ENCODE measurements around the gene CAST. TPM values are rescaled to one million over a fixed set of nuclear protein-coding genes. Genes with fewer than 3 reads are reported as not detected.

CAST gene
- total RNA-seq, 1 donor from 2014 or later, result 260 TPM

DNA sequence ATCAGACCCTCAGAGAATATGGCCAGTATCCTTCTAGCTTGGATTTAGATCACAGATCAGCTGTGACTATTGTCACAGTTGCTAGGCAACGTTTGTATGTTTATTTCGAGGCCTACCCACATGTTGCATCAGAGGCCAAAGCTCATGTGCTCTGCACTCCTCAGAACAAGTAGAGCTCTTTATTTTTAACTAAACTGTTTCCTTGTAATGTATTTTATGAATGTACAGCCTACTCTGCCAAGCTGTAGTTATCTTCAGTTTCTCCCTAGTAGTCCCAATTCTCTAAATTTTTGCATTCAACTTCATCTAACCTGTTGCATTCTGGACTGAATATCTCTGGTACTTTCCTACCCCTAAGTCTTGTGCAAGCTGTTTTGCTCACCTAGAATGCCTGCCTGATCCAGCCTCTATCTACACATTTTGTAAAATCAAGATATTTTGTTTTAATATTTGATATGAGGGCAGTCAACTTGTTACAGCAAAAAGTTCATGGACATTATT lies 52.8 kb downstream of the CAST start:
- ATAC-seq (peak; percentile 78), DNase-seq (no peak)
- peaks cover 56% of the 10 kb centered on the region for H3K4me1 ChIP-seq
- H3K9me3 ChIP-seq, result no peaks in the 10 kb centered on the region
- no peak for TF ChIP-seq CTCF (IDR thresholded peaks at IDR 0.05)
- no peaks in the 10 kb centered on the region for H3K27me3 ChIP-seq
- peak overlapping the region; percentile 86 for H3K27ac ChIP-seq
- no peaks in the 10 kb centered on the region for H3K36me3 ChIP-seq
- intact Hi-C loops (cut with DNase I), result no loop called here
- no peak overlapping the region for H3K4me3 ChIP-seq

GRCh38 chr5:96716007-96716406 lies 53.8 kb downstream of the CAST start:
- Histone ChIP-seq H3K4me1 (peaks cover 62% of the 10 kb centered on the region), H3K36me3 (no peaks in the 10 kb centered on the region), H3K27me3 (no peaks in the 10 kb centered on the region), H3K9me3 (no peaks in the 10 kb centered on the region), H3K27ac (peak overlapping the region; percentile 86), H3K4me3 (no peak overlapping the region)
- ATAC-seq (no peak), DNase-seq (no peak)
- intact Hi-C loops (cut with DNase I), result no loop called here
- TF ChIP-seq CTCF (IDR thresholded peaks at IDR 0.05), result no peak

DNA sequence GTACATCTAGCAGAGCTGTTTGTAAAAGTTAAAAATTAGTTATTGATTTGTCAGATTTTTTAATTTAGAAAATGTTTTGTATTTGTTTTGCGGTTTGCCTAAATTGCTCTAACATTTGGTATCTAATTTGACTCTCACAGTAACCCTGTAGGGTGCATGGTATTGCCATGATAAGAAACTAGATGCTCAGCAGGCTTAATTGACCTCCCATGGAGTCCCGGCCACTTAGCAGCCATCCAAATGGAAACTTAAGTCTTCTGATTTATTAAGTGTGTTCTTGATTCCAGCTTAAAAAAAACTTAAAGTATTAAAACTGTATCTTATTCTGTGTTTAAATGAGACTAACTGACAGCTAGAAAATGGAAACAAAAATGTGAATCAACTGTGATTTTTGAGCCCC lies 54.5 kb downstream of the CAST start:
- Histone ChIP-seq H3K4me3 (no peak overlapping the region), H3K27me3 (no peaks in the 10 kb centered on the region), H3K4me1 (peaks cover 68% of the 10 kb centered on the region), H3K27ac (no peak overlapping the region), H3K9me3 (no peaks in the 10 kb centered on the region), H3K36me3 (no peaks in the 10 kb centered on the region)
- DNase-seq, result no peak
- intact Hi-C loops (cut with DNase I), result no loop called here
- ATAC-seq, result no peak
- no peak for TF ChIP-seq CTCF (IDR thresholded peaks at IDR 0.05)

DNA sequence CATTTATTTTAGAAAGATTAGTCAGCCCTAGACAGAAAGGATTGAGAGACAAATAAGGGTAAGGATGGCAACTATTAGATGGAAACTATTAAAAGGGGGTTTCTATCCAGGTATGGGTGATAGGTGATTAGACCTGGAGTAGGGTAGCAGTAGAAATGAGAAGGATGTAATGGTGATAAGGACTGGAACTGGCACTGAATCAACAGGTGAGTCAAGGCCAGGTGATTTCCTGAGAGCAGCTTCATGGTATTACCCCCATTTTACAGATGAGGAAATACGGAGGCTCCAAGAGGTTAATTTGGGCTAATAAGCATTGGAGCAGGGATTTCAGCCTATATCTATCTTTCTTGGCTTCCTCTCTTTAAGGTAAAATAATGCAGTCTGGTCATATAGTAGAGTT lies 55.7 kb downstream of the CAST start:
- Histone ChIP-seq H3K4me1 (peaks cover 60% of the 10 kb centered on the region), H3K36me3 (no peaks in the 10 kb centered on the region), H3K9me3 (no peaks in the 10 kb centered on the region), H3K27me3 (no peaks in the 10 kb centered on the region), H3K27ac (peak overlapping the region; percentile 43), H3K4me3 (no peak overlapping the region)
- intact Hi-C loops (cut with DNase I), result no loop called here
- no peak for ATAC-seq
- TF ChIP-seq CTCF (IDR thresholded peaks at IDR 0.05), result no peak
- DNase-seq, result no peak

- ATAC-seq (peak; percentile 84), DNase-seq (peak; percentile 80)
- H3K27me3 ChIP-seq, result no peaks in the 10 kb centered on the region
- peak overlapping the region; percentile 43 for H3K27ac ChIP-seq
- no peaks in the 10 kb centered on the region for H3K36me3 ChIP-seq
- intact Hi-C loops (cut with DNase I), result no loop called here
- H3K4me1 ChIP-seq, result peaks cover 58% of the 10 kb centered on the region
- no peaks in the 10 kb centered on the region for H3K9me3 ChIP-seq
- no peak for TF ChIP-seq CTCF (IDR thresholded peaks at IDR 0.05)
- no peak overlapping the region for H3K4me3 ChIP-seq
These were observed 56.5 kb downstream of the CAST start for GRCh38 chr5:96718635-96719077.

DNA sequence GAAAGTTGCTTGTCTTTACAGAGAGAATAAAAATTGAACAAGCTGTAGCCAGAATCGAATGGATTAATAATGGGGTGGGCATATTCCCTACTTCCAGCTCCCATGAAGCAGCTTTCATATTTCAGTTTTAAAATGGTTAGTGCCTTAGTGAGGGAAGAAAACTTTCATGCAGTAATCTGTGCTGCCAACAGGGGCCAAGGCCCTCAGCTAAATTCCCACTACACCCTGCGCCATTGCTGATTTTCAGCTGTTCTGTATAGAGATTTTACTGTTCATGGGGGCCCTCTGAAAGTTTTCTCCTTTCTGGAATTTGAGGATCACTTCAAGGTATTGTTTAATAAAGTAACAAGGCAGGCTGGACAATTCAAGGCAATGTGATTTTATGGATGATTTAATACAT lies 58.2 kb downstream of the CAST start:
- no peaks in the 10 kb centered on the region for H3K9me3 ChIP-seq
- ATAC-seq (no peak), DNase-seq (no peak)
- H3K27me3 ChIP-seq, result no peaks in the 10 kb centered on the region
- TF ChIP-seq CTCF (IDR thresholded peaks at IDR 0.05), result no peak
- H3K27ac ChIP-seq, result peak overlapping the region; percentile 45
- peaks cover 41% of the 10 kb centered on the region for H3K4me1 ChIP-seq
- intact Hi-C loops (cut with DNase I), result no loop called here
- no peak overlapping the region for H3K4me3 ChIP-seq
- H3K36me3 ChIP-seq, result no peaks in the 10 kb centered on the region
